22Rv1 (cell line): ENCODE results near the gene ZNF507.
"Not testable (repeated sequence)": the region's sequence is repeated elsewhere in the genome, so short reads cannot be mapped to it uniquely, and the experiment has no call there.

Source experiments
- ZFX ChIP-seq: fragments of 450-650 bp; IDR thresholded peaks from 2 replicates; pipeline ENCODE4 v1.6.1; 2017; ENCODE audit warnings: antibody characterized with exemption, borderline replicate concordance
- TF ChIP-seq, protein P1 (sequence below): fragments of 450-650 bp; IDR thresholded peaks from 2 replicates; pipeline ENCODE4 v1.5.1; 2017; ENCODE audit warnings: mild to moderate bottlenecking

DNA sequence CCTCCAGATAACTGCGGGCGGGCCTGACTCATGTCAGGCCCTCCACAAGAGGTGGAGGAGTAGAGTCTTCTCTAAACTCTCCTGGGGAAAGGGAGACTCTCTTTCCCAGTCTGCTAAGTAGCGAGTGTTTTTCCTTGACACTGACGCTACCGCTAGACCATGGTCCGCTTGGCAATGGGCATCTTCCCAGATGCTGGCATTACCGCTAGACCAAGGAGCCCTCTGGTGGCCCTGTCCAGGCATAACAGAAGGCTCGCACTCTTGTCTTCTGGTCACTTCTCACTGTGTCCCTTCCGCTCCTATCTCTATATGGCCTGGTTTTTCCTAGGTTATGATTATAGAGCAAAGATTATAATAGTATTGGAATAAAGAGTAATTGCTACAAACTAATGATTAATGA, 31.7 kb downstream of the ZNF507 start:
- TF ChIP-seq, protein P1, sequence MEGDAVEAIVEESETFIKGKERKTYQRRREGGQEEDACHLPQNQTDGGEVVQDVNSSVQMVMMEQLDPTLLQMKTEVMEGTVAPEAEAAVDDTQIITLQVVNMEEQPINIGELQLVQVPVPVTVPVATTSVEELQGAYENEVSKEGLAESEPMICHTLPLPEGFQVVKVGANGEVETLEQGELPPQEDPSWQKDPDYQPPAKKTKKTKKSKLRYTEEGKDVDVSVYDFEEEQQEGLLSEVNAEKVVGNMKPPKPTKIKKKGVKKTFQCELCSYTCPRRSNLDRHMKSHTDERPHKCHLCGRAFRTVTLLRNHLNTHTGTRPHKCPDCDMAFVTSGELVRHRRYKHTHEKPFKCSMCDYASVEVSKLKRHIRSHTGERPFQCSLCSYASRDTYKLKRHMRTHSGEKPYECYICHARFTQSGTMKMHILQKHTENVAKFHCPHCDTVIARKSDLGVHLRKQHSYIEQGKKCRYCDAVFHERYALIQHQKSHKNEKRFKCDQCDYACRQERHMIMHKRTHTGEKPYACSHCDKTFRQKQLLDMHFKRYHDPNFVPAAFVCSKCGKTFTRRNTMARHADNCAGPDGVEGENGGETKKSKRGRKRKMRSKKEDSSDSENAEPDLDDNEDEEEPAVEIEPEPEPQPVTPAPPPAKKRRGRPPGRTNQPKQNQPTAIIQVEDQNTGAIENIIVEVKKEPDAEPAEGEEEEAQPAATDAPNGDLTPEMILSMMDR: peak; percentile 65
- TF ChIP-seq ZFX: not testable (repeated sequence)
